GM19467 (cell line): ENCODE data around the gene NCOR2.
A peak's percentile ranks its signal among the peaks of the same experiment; 100 is the strongest.

Source experiments
- ATAC-seq: cut with Tn5 transposase; IDR thresholded peaks from one replicate; pipeline ENCODE4 v1.9.1; 2021; ENCODE audit warnings: mild to moderate bottlenecking, moderate library complexity; ENCODE audit not compliant: unreplicated experiment

NCOR2 gene

GRCh38 chr12:124566997-124567672 is at the start of gene NCOR2:
Gene NCOR2 (minus strand): TSS chr12:124567612. CDS start chr12:124495251, 72,361 bp downstream.
- ATAC-seq, result peak; percentile 22

- no peak for ATAC-seq
Observed at GRCh38 chr12:124616394-124617221, 49.2 kb upstream of the NCOR2 start.

- no peak for ATAC-seq
Observed at GRCh38 chr12:124614512-124615292, 47.3 kb upstream of the NCOR2 start.

DNA sequence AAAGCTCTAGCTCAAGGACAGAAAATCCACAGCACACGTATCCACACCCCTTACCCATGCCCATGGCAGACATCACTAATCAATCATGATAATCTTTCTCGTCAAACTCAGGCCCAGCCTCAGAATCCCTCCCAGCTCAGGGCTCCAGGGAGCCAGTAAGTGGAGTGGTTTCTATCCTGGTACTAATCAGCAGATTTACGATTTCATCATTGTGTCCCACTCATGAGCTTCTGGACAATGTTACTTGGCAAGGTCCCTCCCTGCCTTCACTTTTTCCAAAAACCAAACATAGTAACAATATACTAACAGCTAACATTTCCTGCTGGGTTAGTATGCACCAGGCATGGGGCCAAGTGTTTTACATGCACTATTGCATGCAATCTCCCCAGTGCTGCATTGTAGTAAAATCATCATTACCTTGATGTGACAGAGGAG is 45.8 kb upstream of the NCOR2 start:
- ATAC-seq, result no peak

DNA sequence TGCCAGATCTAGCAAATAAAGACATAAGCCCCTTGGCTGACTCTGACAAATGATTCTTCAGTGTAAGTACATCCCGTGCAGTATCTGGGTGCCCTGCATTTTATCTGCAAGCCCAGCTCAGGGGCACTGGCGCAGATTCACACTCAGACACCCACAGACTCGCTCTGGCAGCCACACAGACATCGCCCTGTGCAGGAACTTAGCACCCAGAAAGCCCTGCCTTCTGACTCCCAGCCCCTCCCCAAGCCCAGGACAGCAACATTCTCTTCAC is 44.9 kb upstream of the NCOR2 start:
- no peak for ATAC-seq

DNA sequence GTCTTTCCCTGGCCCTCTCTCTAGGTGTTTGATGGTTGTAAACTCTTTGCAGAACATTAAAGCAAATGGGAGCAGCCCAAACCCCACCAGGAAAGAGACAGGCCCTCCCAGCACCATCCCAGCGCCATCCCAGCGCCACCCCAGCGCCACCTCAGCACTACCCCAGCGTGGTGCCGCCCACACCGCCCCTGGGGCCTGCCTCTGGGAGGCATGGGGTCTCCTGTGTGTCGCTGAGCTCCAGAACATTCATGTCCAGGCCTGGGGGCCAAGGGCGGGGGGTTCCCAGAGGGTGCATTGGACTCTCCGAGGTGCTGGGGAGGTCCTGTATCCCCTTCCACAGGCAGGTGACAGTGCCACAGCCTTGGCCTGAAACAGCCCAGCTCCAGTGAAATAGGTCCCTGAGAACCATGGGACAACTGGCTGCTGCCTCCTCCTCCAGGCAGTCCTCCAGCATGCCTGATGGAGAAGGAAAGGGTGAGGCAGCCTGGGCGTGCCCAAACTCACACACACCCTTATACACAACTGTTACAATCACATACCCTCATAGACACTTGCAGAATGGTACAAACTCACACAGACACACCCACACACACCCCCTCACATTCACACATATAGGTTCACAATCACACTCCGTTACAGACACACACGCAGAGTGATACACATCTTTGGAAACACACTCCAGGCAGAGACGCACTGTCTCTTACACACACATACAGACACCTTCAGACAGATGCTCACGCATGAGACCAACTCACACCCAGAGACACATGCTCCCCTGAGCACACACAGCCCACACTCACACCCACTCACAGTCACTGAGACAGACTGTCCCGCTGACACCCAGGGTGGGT is 44.4 kb upstream of the NCOR2 start:
- ATAC-seq, result no peak

DNA sequence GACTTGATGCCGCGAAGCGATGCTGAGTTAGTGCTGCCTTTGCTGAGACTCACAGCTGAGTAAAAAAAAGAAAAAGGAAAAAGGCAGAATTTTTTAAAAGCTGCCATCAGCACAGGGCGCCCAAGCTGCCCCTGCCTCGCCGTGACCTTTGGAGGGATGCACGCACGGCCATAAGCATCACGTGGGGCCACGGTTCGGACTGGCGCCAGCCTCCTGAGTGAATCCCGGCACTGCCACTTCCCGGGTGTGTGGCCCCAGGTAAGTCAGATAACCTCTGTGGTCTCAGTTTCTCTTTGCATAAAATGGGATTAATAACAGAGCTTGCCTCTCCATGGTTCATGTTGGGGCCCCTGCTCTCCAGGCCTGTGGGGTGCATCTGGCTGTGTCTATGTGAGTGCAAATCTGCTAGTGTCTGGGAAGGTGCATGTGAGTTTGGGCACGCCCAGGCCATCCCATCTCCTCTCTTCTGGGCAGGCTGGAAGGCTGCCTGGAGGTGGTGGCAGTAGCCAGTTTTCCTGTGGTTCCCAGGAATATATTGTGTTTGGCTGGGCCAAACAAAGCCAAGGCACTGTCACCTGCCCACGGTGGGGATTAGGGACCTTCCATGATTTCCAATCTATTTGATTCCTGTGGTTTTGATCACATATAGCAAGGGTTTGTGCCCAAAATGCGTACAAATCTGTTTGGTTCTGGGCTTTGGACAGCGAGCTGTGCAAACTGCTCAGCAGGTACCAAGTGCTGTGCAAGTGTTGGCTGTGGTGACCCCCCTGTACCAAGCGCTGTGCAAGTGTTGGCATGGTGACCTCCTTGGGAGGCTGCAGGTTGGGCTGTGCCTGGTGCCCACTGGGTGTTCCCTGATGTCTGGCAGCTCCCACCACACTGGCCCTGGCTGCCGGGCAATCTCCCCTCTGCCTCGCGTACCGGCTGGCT is 43.5 kb upstream of the NCOR2 start:
- no peak for ATAC-seq

GRCh38 chr12:124610021-124610612 is 42.7 kb upstream of the NCOR2 start:
- no peak for ATAC-seq

GRCh38 chr12:124609041-124609989 is 41.9 kb upstream of the NCOR2 start:
- ATAC-seq, result peak; percentile 70

GRCh38 chr12:124608450-124608870 is 41.0 kb upstream of the NCOR2 start:
- ATAC-seq, result peak; percentile 17

- no peak for ATAC-seq
Observed at GRCh38 chr12:124607681-124608425, 40.4 kb upstream of the NCOR2 start.

DNA sequence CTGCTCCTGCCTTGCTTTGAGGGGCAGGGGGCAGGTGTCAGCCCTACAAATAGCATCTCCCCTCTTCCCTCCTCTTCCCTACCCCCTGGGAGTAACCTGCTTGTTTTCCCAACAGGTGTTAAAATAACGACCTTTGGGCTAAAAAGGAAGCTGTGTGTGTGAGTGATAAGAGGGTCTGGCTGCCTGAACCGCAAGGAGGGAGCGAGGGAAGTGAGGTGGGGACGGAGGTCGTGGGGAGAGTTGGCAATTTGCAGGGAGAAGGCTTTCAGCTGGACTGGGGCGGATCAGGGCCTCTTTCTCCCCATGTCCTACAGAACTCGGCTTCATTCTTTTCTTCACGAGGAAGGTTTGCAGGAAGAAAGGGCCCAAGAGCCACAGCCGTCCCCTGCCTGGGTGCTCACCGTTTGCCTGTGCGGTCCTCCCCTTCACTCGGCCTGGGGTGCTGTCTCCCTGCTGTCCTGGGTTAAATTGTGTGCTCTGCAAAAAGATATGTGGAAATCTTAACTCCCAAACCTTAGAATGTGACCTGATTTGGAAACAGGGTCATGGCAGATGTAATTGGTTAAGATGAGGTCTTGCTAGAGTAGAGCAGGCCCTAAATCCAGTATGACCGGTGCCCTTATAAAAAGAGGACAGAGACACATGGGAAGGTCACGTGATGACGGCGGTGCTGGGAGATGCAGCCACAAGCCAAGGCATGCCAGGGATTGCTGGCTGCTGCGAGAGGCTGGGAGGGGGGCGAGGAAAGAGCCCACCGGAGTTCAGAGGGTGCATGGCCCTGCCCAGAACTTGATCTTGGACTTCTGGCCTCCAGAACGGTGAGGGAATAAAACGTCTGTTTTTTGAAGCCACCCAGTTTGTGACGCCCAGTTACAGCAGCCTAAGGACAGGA is 38.7 kb upstream of the NCOR2 start:
- ATAC-seq, result no peak

DNA sequence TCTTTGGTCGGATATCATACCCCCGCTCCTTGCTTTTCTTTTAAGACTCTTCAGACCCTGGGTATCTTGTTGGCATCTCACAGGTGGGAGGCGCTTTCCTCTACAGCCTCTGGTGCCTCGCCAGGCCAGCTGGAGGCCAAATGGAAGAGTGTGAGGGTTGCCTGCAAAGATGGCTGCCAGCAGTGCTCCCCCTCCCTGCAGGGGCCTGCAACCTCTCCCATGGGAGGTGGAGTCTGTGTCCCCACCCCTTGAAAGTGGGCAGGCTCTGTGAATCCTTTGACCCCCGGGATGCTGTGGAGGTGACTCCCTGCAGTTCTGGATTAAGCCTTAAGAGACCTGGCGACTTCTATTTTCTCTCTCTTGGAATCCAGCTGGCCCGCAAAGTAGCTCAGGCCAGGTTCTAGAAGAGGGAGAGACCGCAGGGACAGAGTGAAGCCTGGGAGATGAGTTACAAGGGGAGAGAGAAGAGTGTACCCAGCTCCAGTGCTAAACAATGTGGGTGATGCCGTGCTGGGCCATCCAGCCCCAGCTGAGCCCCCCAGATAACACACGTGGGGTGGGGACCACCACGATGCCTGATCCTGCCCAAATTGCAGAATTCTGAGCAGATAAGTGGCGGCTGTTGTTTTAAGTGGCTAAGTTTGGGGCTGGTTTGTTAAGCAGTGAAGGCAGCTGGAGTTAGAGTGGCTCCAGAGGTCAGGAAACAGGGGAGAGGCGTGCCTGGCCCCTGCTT is 37.9 kb upstream of the NCOR2 start:
- no peak for ATAC-seq

- no peak for ATAC-seq
Observed at GRCh38 chr12:124604264-124604680, 36.9 kb upstream of the NCOR2 start.

GRCh38 chr12:124603831-124604251 is 36.4 kb upstream of the NCOR2 start:
- ATAC-seq, result no peak

GRCh38 chr12:124603100-124603541 is 35.7 kb upstream of the NCOR2 start:
- no peak for ATAC-seq
